Glutamatergic neuron (in vitro differentiated cells): Measurements from ENCODE around the gene CBLIF. TPM values are rescaled to one million over a fixed set of nuclear protein-coding genes. Genes with fewer than 3 reads are reported as not detected.
A peak's percentile ranks its signal among the peaks of the same experiment; 100 is the strongest.

Experiments used
- DNase-seq: peaks from one replicate; pipeline ENCODE4 v3.0.0; 2022
- H3K27ac Mint-ChIP-seq: one replicate; pipeline ENCODE4 v1.8.0; 2020; ENCODE audit warnings: mild to moderate bottlenecking, mixed read lengths, inconsistent platforms; ENCODE audit not compliant: unreplicated experiment
- H3K27me3 Mint-ChIP-seq: one replicate; pipeline ENCODE4 v1.8.0; 2020; ENCODE audit warnings: mild to moderate bottlenecking, moderate library complexity, mixed read lengths, inconsistent platforms; ENCODE audit not compliant: unreplicated experiment
- H3K36me3 Mint-ChIP-seq: one replicate; pipeline ENCODE4 v1.8.0; 2020; ENCODE audit warnings: mild to moderate bottlenecking, mixed read lengths, inconsistent platforms; ENCODE audit not compliant: unreplicated experiment
- H3K4me1 Mint-ChIP-seq: one replicate; pipeline ENCODE4 v1.8.0; 2020; ENCODE audit warnings: mild to moderate bottlenecking, low read depth, mixed read lengths, inconsistent platforms; ENCODE audit not compliant: unreplicated experiment
- H3K4me3 Mint-ChIP-seq: one replicate; pipeline ENCODE4 v1.8.0; 2020; ENCODE audit warnings: mild to moderate bottlenecking, mixed read lengths, inconsistent platforms; ENCODE audit not compliant: unreplicated experiment
- H3K9me3 Mint-ChIP-seq: one replicate; pipeline ENCODE4 v1.8.0; 2020; ENCODE audit warnings: mild to moderate bottlenecking, moderate library complexity, mixed read lengths, inconsistent platforms; ENCODE audit not compliant: unreplicated experiment
- total RNA-seq: library from RNA; stranded (reverse); fragmentation: NEBNext Ultra II Directional; extraction: Animal tissue kit (Norgen Biotek cat#: 25700); gene quantifications from one replicate; pipeline ENCODE4 v1.2.1, GENCODE V29; 2021; ENCODE audit not compliant: unreplicated experiment
- TF ChIP-seq, protein P1 (sequence below): fragments of 200-600 bp; sonication (generic); IDR thresholded peaks from one replicate; pipeline ENCODE4 v1.5.0; 2021; ENCODE audit not compliant: partially characterized antibody, unreplicated experiment

Gene CBLIF
- total RNA-seq, 1 donor from 2014 or later, result not detected

DNA sequence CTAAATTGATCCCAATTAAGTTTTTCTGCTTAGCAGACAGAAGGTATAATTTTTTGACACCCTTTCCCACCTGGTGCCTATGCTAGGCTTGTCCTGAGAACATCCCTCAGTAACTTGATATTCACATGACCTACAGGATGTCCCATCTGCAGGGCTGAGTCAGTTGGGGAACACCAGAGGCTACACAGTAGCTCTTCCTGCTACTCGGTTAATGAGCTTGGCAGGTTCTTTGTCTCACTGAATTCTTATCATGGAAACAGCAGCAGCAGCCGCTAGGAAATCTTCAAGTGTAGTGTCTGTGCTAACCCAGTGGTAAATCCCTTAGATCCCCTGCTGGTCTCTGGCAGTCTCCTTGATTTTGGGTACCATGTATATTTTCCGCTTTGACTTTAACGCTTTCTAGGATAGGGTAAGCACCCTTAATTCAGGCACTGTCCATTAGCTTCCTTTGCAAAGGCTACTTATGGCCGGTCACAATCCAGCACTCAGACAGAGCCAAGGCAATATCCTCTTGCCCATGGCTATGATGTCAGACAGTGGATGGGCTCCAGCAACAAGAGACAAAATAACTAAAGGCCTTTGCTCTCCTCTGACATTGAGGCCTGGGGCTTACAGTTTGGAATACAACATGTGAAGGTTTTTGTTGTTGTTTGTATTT lies 43.2 kb downstream of the CBLIF start:
- Mint-ChIP-seq H3K27me3 (peaks cover 4% of the 10 kb centered on the region), H3K4me1 (no peaks in the 10 kb centered on the region), H3K36me3 (no peaks in the 10 kb centered on the region), H3K27ac (no peak overlapping the region), H3K4me3 (no peak overlapping the region), H3K9me3 (no peaks in the 10 kb centered on the region)
- no peak for DNase-seq
- TF ChIP-seq, protein P1, sequence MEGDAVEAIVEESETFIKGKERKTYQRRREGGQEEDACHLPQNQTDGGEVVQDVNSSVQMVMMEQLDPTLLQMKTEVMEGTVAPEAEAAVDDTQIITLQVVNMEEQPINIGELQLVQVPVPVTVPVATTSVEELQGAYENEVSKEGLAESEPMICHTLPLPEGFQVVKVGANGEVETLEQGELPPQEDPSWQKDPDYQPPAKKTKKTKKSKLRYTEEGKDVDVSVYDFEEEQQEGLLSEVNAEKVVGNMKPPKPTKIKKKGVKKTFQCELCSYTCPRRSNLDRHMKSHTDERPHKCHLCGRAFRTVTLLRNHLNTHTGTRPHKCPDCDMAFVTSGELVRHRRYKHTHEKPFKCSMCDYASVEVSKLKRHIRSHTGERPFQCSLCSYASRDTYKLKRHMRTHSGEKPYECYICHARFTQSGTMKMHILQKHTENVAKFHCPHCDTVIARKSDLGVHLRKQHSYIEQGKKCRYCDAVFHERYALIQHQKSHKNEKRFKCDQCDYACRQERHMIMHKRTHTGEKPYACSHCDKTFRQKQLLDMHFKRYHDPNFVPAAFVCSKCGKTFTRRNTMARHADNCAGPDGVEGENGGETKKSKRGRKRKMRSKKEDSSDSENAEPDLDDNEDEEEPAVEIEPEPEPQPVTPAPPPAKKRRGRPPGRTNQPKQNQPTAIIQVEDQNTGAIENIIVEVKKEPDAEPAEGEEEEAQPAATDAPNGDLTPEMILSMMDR, result no peak

DNA sequence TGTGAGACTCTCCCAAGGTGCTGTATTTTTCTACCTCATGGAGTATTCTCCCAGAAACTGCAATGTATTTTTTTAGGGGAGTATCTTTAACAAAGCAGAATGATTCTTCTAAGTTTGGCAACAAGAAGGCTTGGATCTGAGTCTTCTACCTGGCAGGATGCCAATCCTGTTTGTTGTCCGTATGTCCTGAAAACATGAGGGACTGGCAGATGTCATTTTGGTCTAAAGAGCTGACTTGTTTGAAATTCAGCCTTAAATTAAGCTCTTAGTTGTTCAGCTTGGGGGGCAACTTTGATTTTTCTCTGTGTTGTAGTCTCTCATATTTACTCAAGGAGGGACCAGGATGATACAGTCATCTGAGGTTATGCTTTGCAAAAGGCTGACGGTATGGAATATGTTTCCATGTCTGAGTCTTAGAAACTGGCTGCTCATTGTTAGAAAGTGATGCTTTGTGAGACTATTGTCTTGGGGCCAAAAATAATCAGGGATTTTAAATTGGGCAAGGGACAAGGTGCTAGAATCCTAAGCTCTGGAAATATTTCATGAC lies 44.1 kb downstream of the CBLIF start:
- DNase-seq, result no peak
- TF ChIP-seq, protein P1, result no peak

DNA sequence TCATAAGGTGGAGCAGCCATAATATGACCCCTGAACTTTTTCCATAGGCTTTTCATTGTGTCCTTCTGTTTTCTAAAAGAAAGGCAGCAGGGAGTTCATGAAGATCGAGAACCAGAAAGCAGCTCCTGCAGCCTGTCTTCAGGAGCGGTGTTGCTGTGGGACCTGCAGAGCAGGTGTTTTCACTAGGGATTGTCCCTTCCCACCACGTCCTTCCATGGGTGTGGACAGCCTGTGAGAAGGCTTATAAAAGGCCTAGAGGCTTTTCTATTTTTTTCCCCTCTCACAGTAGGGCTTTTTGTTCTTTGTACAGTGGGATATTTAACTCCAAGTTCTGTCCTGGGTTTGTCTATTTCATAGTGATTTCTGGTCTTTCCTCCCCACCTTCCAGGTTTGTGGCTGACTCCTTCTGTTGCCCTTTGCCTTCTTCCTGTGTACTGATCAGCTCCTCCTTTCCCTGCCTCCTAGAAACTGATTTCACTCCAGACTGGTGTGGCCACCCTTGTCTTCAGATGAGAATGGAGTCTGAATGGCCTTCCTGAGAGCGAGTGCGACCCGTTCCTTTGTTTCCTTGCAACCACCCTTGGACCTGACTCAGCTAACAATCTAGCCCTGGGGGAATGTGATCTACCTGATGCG lies 44.8 kb downstream of the CBLIF start:
- no peak overlapping the region for H3K4me3 Mint-ChIP-seq
- peaks cover 2% of the 10 kb centered on the region for H3K27me3 Mint-ChIP-seq
- no peak for DNase-seq
- H3K27ac Mint-ChIP-seq, result peak overlapping the region; percentile 24
- H3K9me3 Mint-ChIP-seq, result no peaks in the 10 kb centered on the region
- H3K36me3 Mint-ChIP-seq, result no peaks in the 10 kb centered on the region
- no peaks in the 10 kb centered on the region for H3K4me1 Mint-ChIP-seq
- TF ChIP-seq, protein P1, result no peak

More for the DNA sequence above, 44.1 kb downstream of the CBLIF start:
- no peaks in the 10 kb centered on the region for H3K4me1 Mint-ChIP-seq
- peak overlapping the region; percentile 24 for H3K27ac Mint-ChIP-seq
- H3K27me3 Mint-ChIP-seq, result peaks cover 2% of the 10 kb centered on the region
- no peaks in the 10 kb centered on the region for H3K9me3 Mint-ChIP-seq
- H3K36me3 Mint-ChIP-seq, result no peaks in the 10 kb centered on the region
- no peak overlapping the region for H3K4me3 Mint-ChIP-seq

DNA sequence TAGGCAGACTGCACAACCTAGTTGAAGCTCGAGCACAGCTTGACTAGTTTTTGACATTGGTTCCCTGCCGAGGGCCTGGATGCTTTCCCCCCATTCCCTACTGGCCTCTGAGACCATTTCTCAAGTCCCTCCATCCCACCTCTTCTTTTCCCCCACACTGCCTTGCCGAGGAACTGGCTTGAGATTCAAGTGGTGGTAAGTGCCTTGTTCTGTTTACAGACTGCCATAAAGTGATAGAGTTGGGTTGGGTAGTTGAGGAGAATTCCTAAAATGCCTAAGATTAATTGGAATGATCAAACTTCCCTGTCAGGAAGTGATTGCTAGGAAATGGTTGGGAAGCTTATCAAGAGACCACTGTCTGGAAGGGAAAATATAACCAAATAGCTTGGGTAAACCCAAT lies 50.9 kb downstream of the CBLIF start:
- H3K4me1 Mint-ChIP-seq, result no peaks in the 10 kb centered on the region
- peaks cover 2% of the 10 kb centered on the region for H3K9me3 Mint-ChIP-seq
- H3K4me3 Mint-ChIP-seq, result no peak overlapping the region
- DNase-seq, result no peak
- H3K27me3 Mint-ChIP-seq, result peaks cover 2% of the 10 kb centered on the region
- TF ChIP-seq, protein P1, result no peak
- peaks cover 9% of the 10 kb centered on the region for H3K36me3 Mint-ChIP-seq
- H3K27ac Mint-ChIP-seq, result no peak overlapping the region

DNA sequence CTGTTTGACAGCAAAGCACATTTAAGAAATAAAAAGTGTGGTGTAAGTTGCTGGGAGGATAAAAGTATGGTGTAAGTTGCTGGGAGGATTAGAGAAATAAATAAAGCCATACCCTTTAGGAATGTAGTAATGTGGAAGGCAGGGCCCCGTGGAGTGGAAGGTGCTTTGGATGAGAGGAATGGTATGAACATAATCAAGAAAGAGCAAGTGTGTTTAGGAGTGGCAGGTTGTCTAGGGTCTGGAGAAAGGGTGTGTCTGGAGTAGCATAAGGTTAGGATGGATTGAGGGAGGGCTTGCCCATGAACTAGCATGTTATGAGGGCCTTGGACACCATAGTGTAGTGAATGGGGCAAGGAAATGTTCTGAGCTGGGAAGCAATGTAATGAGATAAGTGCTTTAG lies 52.8 kb downstream of the CBLIF start:
- H3K4me1 Mint-ChIP-seq, result peaks cover 5% of the 10 kb centered on the region
- TF ChIP-seq, protein P1, result no peak
- no peak overlapping the region for H3K27ac Mint-ChIP-seq
- DNase-seq, result no peak
- H3K9me3 Mint-ChIP-seq, result peaks cover 2% of the 10 kb centered on the region
- peaks cover 2% of the 10 kb centered on the region for H3K27me3 Mint-ChIP-seq
- H3K36me3 Mint-ChIP-seq, result peaks cover 9% of the 10 kb centered on the region
- H3K4me3 Mint-ChIP-seq, result no peak overlapping the region
